MM.1S (cell line): ENCODE data around the gene GUCD1.

ENCODE experiments used
- DNase-seq: peaks from one replicate; pipeline ENCODE4 v3.0.0-alpha.2; 2015
- H2AFZ ChIP-seq: fragments of 300-600 bp; sonication (generic); 2 replicates; pipeline ENCODE4 v1.6.0; 2016; ENCODE audit warnings: antibody characterized with exemption, low read length
- H3F3A ChIP-seq: fragments of 300-600 bp; sonication (generic); 2 replicates; pipeline ENCODE4 v1.6.1; 2016; ENCODE audit warnings: mild to moderate bottlenecking, antibody characterized with exemption, low read length, moderate library complexity, mixed read lengths; ENCODE audit not compliant: insufficient read depth
- H3K27ac ChIP-seq: fragments of 300-600 bp; sonication (generic); 2 replicates; pipeline ENCODE4 v1.5.1; 2016; ENCODE audit warnings: mild to moderate bottlenecking, low read length
- H3K27me3 ChIP-seq: fragments of 300-600 bp; sonication (generic); replicated peaks from 2 replicates; pipeline ENCODE4 v1.6.0; 2016; ENCODE audit warnings: low read length; ENCODE audit not compliant: insufficient read depth
- H3K36me3 ChIP-seq: fragments of 300-600 bp; sonication (generic); replicated peaks from 2 replicates; pipeline ENCODE4 v1.6.1; 2016; ENCODE audit warnings: mild to moderate bottlenecking, low read length, mixed read lengths; ENCODE audit not compliant: insufficient read depth
- H3K4me1 ChIP-seq: fragments of 300-600 bp; sonication (generic); 2 replicates; pipeline ENCODE4 v1.6.1; 2016; ENCODE audit warnings: low read length, mixed read lengths
- H3K4me2 ChIP-seq: fragments of 300-600 bp; sonication (generic); 2 replicates; pipeline ENCODE4 v1.6.0; 2016; ENCODE audit warnings: low read depth, low read length
- H3K4me3 ChIP-seq: fragments of 300-600 bp; sonication (generic); 2 replicates; pipeline ENCODE4 v1.5.1; 2016; ENCODE audit warnings: low read length, mixed read lengths
- H3K79me2 ChIP-seq: fragments of 300-600 bp; sonication (generic); 2 replicates; pipeline ENCODE4 v1.6.1; 2016; ENCODE audit warnings: mixed run types, low read length, mixed read lengths
- H3K9ac ChIP-seq: fragments of 300-600 bp; sonication (generic); 2 replicates; pipeline ENCODE4 v1.6.1; 2016; ENCODE audit warnings: low read length, mixed read lengths
- H3K9me2 ChIP-seq: fragments of 300-600 bp; sonication (generic); replicated peaks from 2 replicates; pipeline ENCODE4 v1.6.1; 2016; ENCODE audit warnings: mild to moderate bottlenecking, low read length, mixed read lengths; ENCODE audit not compliant: insufficient read depth
- H3K9me3 ChIP-seq: fragments of 300-600 bp; sonication (generic); replicated peaks from 2 replicates; pipeline ENCODE4 v1.6.1; 2016; ENCODE audit warnings: mild to moderate bottlenecking, low read length, mixed read lengths; ENCODE audit not compliant: insufficient read depth
- H4K20me1 ChIP-seq: fragments of 300-600 bp; sonication (generic); 2 replicates; pipeline ENCODE4 v1.6.1; 2016; ENCODE audit warnings: mild to moderate bottlenecking, low read length, moderate library complexity, mixed read lengths; ENCODE audit not compliant: insufficient read depth
- EZH2 ChIP-seq: fragments of 300-600 bp; sonication (generic); optimal IDR thresholded peaks from 2 replicates; pipeline ENCODE3; 2017; ENCODE audit warnings: low read depth, mild to moderate bottlenecking, antibody characterized with exemption, low read length, mixed read lengths
- EZH2phosphoT487 ChIP-seq: fragments of 300-600 bp; sonication (generic); IDR thresholded peaks from 2 replicates; pipeline ENCODE4 v1.6.1; 2018; ENCODE audit warnings: antibody characterized with exemption, low read length
- TF ChIP-seq, protein P1 (sequence below): fragments of 300-600 bp; sonication (generic); IDR thresholded peaks from 2 replicates; pipeline ENCODE4 v1.5.1; 2016; ENCODE audit warnings: antibody characterized with exemption, low read length, mixed read lengths

GUCD1 gene

DNA sequence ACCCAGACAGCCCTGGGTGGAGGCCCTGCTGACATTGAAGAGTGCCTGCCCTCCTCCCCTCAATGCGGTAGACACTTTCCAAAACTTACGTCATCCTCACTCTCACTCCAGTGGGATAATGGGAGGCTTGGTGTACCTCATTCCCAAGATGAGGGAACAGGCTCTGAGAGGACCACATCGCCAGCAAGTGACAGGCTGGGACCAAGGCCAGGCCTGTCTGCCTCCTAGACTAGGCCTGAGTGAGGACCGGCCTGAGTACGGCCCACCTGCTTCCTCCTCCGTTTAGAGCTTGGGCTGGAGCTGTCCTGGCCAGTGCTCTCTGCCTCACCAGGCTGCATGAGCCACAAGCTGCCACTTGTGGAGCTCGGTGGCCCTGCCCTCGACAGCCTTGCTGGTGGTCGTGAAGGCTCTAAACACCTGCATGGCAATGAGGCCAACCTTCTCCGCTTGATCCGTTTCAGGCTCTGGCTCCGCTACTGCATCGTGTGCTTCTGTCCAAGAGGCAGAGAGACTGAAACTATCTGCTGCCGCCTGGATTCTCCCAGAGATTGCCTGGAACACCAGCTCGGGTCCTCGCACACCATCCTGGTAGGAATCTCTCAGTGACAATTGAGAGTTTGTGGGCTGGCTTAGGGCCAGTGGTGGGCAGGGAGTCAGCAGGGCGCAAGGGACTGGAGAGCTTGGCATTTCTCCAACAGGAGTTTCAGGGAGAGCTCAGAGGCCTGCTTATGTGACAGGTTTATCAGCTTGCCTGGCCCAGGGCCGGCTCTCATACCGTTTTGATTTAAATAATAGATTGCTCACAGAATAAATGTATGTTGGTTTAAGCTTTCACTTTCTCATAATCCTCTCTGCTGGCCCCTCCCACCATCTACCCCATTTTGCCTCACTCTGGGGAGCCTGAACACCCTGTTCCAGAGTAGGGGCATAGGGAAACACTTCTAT lies 28.6 kb upstream of the GUCD1 start:
- no peaks in the 10 kb centered on the region for H3K79me2 ChIP-seq
- no peak overlapping the region for H3K9ac ChIP-seq

DNA sequence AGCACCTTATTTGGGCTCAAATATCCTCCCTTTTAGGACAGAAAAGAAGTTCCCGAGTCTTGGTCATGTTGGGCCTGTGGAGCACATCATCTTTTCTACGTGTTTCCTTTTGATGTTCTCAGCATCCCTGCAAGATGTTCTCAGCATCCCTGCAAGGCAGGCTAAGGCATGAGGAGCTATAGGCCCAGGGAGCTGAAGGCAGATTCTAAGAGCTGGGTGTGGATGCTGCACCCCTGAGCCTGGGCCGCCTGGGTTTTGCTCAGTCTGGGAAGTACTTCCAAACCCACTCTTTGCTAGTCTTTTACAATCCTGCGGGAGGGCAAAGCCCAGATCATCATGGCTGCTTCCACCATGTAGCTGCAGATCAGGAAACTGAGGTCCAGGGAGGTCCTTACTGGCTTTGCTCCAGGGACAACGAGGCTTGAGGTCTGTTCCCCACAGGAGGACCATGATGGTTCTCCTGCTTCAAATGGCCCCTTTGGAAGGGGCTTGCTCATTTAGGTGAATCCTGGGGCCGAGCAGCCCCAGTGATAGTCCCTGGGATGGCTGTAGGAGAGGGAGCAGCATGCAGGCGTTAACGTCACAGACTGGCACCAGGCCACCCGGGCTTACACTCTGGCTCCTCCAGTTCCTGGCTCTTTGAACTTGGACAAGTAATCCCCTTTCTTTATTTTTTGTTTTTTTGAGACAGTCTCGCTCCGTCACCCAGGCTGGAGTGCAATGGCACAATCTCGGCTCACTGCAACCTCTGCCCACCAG lies 27.3 kb upstream of the GUCD1 start:
- no peak for DNase-seq
- no peak overlapping the region for H3K9ac ChIP-seq
- H3K36me3 ChIP-seq = no peaks in the 10 kb centered on the region
- H3K4me1 ChIP-seq = no peaks in the 10 kb centered on the region
- no peak overlapping the region for H3K4me3 ChIP-seq
- H3K9me3 ChIP-seq = no peaks in the 10 kb centered on the region
- H2AFZ ChIP-seq = no peak overlapping the region
- 0 out of 2 replicates have a peak, but pooled peaks cover 5% of the 10 kb centered on the region for H3F3A ChIP-seq
- no peaks in the 10 kb centered on the region for H3K9me2 ChIP-seq
- H3K4me2 ChIP-seq = no peak overlapping the region
- no peaks in the 10 kb centered on the region for H3K79me2 ChIP-seq
- H4K20me1 ChIP-seq = no peaks in the 10 kb centered on the region
- H3K27ac ChIP-seq = no peak overlapping the region
- H3K27me3 ChIP-seq = no peaks in the 10 kb centered on the region
- TF ChIP-seq, protein P1, sequence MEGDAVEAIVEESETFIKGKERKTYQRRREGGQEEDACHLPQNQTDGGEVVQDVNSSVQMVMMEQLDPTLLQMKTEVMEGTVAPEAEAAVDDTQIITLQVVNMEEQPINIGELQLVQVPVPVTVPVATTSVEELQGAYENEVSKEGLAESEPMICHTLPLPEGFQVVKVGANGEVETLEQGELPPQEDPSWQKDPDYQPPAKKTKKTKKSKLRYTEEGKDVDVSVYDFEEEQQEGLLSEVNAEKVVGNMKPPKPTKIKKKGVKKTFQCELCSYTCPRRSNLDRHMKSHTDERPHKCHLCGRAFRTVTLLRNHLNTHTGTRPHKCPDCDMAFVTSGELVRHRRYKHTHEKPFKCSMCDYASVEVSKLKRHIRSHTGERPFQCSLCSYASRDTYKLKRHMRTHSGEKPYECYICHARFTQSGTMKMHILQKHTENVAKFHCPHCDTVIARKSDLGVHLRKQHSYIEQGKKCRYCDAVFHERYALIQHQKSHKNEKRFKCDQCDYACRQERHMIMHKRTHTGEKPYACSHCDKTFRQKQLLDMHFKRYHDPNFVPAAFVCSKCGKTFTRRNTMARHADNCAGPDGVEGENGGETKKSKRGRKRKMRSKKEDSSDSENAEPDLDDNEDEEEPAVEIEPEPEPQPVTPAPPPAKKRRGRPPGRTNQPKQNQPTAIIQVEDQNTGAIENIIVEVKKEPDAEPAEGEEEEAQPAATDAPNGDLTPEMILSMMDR = no peak
- TF ChIP-seq EZH2 (no peak), EZH2phosphoT487 (no peak)

More for the DNA sequence above, 28.6 kb upstream of the GUCD1 start:
- Histone ChIP-seq H3K9me2 (no peaks in the 10 kb centered on the region), H3F3A (0 out of 2 replicates have a peak, but pooled peaks cover under 1% of the 10 kb centered on the region), H3K4me1 (no peaks in the 10 kb centered on the region), H3K4me3 (no peak overlapping the region), H3K27me3 (no peaks in the 10 kb centered on the region), H3K27ac (no peak overlapping the region), H4K20me1 (no peaks in the 10 kb centered on the region), H3K9me3 (no peaks in the 10 kb centered on the region), H3K4me2 (no peak overlapping the region), H2AFZ (no peak overlapping the region), H3K36me3 (no peaks in the 10 kb centered on the region)
- TF ChIP-seq, protein P1 = no peak
- TF ChIP-seq EZH2phosphoT487 (no peak), EZH2 (no peak)
- no peak for DNase-seq

DNA sequence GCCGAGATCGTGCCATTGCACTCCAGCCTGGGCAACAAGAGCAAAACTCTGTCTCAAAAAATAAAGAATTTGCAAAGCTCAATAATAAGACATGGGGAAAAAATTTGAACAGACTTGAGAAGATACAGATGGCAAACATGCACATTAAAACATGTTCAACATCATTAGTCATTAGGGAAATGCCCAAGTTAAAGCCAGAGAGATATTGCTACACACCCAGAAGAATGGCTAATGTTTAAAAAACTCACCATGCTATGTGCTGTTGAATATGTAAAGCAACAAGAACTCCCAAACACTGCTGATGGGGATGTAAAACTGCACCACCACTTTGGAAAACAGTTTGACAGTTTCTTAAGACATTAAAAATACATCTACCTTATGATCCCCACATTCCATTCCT lies 25.3 kb upstream of the GUCD1 start:
- Histone ChIP-seq H3K9me2 (no peaks in the 10 kb centered on the region), H3K79me2 (no peaks in the 10 kb centered on the region), H3K9me3 (no peaks in the 10 kb centered on the region), H3F3A (0 out of 2 replicates have a peak, but pooled peaks cover 5% of the 10 kb centered on the region), H3K4me2 (no peak overlapping the region), H3K27me3 (no peaks in the 10 kb centered on the region), H3K4me1 (no peaks in the 10 kb centered on the region), H3K36me3 (no peaks in the 10 kb centered on the region), H3K4me3 (no peak overlapping the region), H3K9ac (no peak overlapping the region), H2AFZ (no peak overlapping the region), H4K20me1 (no peaks in the 10 kb centered on the region), H3K27ac (no peak overlapping the region)
- no peak for DNase-seq
- no peak for TF ChIP-seq EZH2phosphoT487
- TF ChIP-seq EZH2 = no peak
- TF ChIP-seq, protein P1 = no peak
